ENCODE results near the gene ICAM4. TPM values are rescaled to one million over a fixed set of nuclear protein-coding genes. Genes with fewer than 3 reads are reported as not detected.

Gene ICAM4
- total and polyA plus RNA-seq, 2 of the 13 experiments (the other 11 are each of a cell fraction or from before 2014, with no cell fraction given), result 2.9 to 4.0 TPM

- H3K4me3 ChIP-seq (replicated peaks in 1 of 3; ENCODE audit: insufficient read depth in 1 of 3, low read depth in 2 of 3, low read length in 3 of 3), result no peak overlapping the region
- WGBS (ENCODE audit: low lambda C conversion rate), result 64% methylated on average over 19 of the region's 32 CpGs
- no peak for TF ChIP-seq MAZ (IDR thresholded peaks at IDR 0.05; ENCODE audit: borderline replicate concordance, low read depth, low read length)
- TF ChIP-seq MAZ (CRISPR knock-in tag; IDR thresholded peaks at IDR 0.05; ENCODE audit: low read depth), result no peak
- TF ChIP-seq, protein P1, sequence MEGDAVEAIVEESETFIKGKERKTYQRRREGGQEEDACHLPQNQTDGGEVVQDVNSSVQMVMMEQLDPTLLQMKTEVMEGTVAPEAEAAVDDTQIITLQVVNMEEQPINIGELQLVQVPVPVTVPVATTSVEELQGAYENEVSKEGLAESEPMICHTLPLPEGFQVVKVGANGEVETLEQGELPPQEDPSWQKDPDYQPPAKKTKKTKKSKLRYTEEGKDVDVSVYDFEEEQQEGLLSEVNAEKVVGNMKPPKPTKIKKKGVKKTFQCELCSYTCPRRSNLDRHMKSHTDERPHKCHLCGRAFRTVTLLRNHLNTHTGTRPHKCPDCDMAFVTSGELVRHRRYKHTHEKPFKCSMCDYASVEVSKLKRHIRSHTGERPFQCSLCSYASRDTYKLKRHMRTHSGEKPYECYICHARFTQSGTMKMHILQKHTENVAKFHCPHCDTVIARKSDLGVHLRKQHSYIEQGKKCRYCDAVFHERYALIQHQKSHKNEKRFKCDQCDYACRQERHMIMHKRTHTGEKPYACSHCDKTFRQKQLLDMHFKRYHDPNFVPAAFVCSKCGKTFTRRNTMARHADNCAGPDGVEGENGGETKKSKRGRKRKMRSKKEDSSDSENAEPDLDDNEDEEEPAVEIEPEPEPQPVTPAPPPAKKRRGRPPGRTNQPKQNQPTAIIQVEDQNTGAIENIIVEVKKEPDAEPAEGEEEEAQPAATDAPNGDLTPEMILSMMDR (CRISPR knock-in tag; IDR thresholded peaks at IDR 0.05), result peak; percentile 82
- no peak for TF ChIP-seq GZF1 (CRISPR knock-in tag; IDR thresholded peaks at IDR 0.05)
- TF ChIP-seq ZMYM2 (CRISPR knock-in tag; IDR thresholded peaks at IDR 0.05), result no peak
- TF ChIP-seq SATB2 (CRISPR knock-in tag; IDR thresholded peaks at IDR 0.05), result no peak
- peak; percentile 19; the same call in 1 of the 2 replicates for TF ChIP-seq SP2 (CRISPR knock-in tag; IDR thresholded peaks at IDR 0.05)
- peak; percentile 20; the same call in 1 of the 2 replicates for TF ChIP-seq SAP130 (CRISPR knock-in tag; IDR thresholded peaks at IDR 0.05; ENCODE audit: low read depth)
- TF ChIP-seq NPAS2 (CRISPR knock-in tag; IDR thresholded peaks at IDR 0.05; ENCODE audit: borderline replicate concordance), result no peak
- TF ChIP-seq, protein P2, sequence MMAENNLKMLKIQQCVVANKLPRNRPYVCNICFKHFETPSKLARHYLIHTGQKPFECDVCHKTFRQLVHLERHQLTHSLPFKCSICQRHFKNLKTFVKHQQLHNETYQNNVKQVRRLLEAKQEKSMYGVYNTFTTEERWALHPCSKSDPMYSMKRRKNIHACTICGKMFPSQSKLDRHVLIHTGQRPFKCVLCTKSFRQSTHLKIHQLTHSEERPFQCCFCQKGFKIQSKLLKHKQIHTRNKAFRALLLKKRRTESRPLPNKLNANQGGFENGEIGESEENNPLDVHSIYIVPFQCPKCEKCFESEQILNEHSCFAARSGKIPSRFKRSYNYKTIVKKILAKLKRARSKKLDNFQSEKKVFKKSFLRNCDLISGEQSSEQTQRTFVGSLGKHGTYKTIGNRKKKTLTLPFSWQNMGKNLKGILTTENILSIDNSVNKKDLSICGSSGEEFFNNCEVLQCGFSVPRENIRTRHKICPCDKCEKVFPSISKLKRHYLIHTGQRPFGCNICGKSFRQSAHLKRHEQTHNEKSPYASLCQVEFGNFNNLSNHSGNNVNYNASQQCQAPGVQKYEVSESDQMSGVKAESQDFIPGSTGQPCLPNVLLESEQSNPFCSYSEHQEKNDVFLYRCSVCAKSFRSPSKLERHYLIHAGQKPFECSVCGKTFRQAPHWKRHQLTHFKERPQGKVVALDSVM (CRISPR knock-in tag; IDR thresholded peaks at IDR 0.05), result no peak
- peak; percentile 75 for TF ChIP-seq AGO2 (optimal IDR thresholded peaks at IDR 0.05; ENCODE audit: low read depth, low read length)
- no peak for TF ChIP-seq ZKSCAN8 (CRISPR knock-in tag; IDR thresholded peaks at IDR 0.05; ENCODE audit: borderline replicate concordance)
- no peak for TF ChIP-seq ZNF34 (CRISPR knock-in tag; IDR thresholded peaks at IDR 0.05; ENCODE audit: borderline replicate concordance)
- TF ChIP-seq ZNF235 (CRISPR knock-in tag; IDR thresholded peaks at IDR 0.05; ENCODE audit: borderline replicate concordance), result no peak
- TF ChIP-seq FOXK1 (CRISPR knock-in tag; IDR thresholded peaks at IDR 0.05; ENCODE audit: borderline replicate concordance, low read depth), result no peak
- TF ChIP-seq GABPA (IDR thresholded peaks at IDR 0.05; ENCODE audit: low read depth, low read length), result no peak
- TF ChIP-seq GABPA (CRISPR knock-in tag; IDR thresholded peaks at IDR 0.05; ENCODE audit: low read depth), result no peak
- peak; percentile 77 for TF ChIP-seq SMC3 (IDR thresholded peaks at IDR 0.05; ENCODE audit: low read length)
- peak; percentile 62 for TF ChIP-seq XRCC5 (optimal IDR thresholded peaks at IDR 0.05; ENCODE audit: low read length)
Measured at GRCh38 chr19:10259162-10259905, 27.4 kb upstream of the ICAM4 start.

More at GRCh38 chr19:10259162-10259905, 27.4 kb upstream of the ICAM4 start:
- peaks cover 51% of the 10 kb centered on the region for H3K4me1 ChIP-seq (ENCODE audit: insufficient read depth, low read length)
- ATAC-seq, result peak; percentile 71
- no peaks in the 10 kb centered on the region for H3K79me2 ChIP-seq (ENCODE audit: insufficient read depth, low read length)
- peaks cover 12 to 33% of the 10 kb centered on the region in 2 experiments for H3K36me3 ChIP-seq (replicated peaks in 1 of 2; ENCODE audit: control insufficient read depth in 1 of 2, insufficient read depth in 2 of 2, low read length in 2 of 2)
- H4K20me1 ChIP-seq (ENCODE audit: insufficient read depth, low read length), result no peaks in the 10 kb centered on the region
- H3K9ac ChIP-seq (ENCODE audit: insufficient read depth, low read depth, low read length), result no peak overlapping the region
- no peak overlapping the region for H2AFZ ChIP-seq (ENCODE audit: low read length)
- FAIRE-seq, result peak; percentile 77
- H3K9me3 ChIP-seq (ENCODE audit: low read length), result no peaks in the 10 kb centered on the region
- DNase-seq (ENCODE audit: low spot score), result peak; percentile 88
- CTCF ChIA-PET (ENCODE audit: low intra/inter-chr PET ratio, low total read pairs), result interaction anchor here (1.3 to 3.6 kb wide), 2 partner anchors 130 to 132 kb away, joined by 13 to 24 read pairs; no protein-coding TSS in a partner anchor
- BruUV-seq (replicated peaks), result no TSS peak
- in situ Hi-C loops (cut with HindIII; ENCODE audit: extremely low pct_ligation_motif_present, low pct_unique_long_range_greater_than_20kb) (no loop called here), intact Hi-C loops (cut with micrococcal nuclease; ENCODE audit: unreplicated experiment) (loop anchor here (1.0 kb wide), 1 partner anchor 130 kb away; no protein-coding TSS in a partner anchor)
- no peaks in the 10 kb centered on the region for H3K27me3 ChIP-seq (ENCODE audit: control insufficient read depth in 1 of 2, insufficient read depth in 2 of 2, low read length in 2 of 2)
- H3K4me2 ChIP-seq (ENCODE audit: low read depth, low read length), result no peak overlapping the region
- POLR2A ChIA-PET, result interaction anchor here (0.6 to 5.4 kb wide), 13 partner anchors 11 to 144 kb away, joined by 3 to 71 read pairs (median 4); partner anchors contain the start of genes CDC37, ICAM1, ICAM5 and TYK2
- H3K27ac ChIP-seq (ENCODE audit: extremely low read length, insufficient read depth, low read length), result no peak overlapping the region
